Erythroblast (primary cell): Measurements from ENCODE around the gene AGBL2.

Experiments used
- GATA1 ChIP-seq: IDR thresholded peaks from 2 replicates; pipeline ENCODE4 v1.6.1; 2011; ENCODE audit warnings: low read depth, mild to moderate bottlenecking, control low read depth, low read length, moderate library complexity
- POLR2A ChIP-seq: IDR thresholded peaks from 2 replicates; pipeline ENCODE4 v1.6.1; 2011; ENCODE audit warnings: mild to moderate bottlenecking, low read length

DNA sequence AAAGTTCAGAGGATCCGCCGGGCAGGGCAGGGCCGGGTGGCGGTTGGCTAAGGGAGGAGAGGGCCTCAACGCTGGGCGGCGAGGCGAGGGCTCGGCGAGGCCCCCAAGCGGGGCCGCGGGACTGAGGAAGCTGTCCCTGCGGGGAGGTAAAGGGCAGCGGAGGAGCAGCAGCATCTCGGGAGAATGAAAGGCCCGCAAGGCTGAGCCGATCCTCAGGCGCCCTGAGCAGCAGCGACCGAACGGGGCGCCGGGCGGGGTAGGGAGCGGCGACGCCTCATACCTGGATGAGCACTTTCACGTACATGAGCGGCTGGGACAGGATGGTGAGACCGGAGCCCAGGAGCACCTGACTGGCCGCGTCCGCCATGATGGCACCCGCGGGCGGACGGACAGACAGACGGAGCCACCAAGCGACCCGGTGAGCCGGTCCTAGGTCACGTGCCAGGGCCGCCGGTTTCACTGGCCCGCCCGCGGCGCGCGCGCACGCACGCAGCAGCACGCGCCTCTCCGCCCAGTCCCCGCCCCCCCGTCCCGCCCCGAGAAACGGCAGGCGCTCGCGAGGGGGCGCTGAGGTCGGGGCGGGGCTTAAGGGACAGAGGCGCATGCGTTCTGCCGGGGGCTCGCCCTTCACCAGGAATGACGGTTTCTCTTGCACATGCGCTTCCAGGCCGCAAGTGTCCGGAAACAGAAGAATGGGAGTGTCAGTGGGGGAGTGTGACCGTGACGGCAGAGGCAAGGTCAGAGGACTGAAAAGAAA is 72.9 kb downstream of the AGBL2 start, which contains the start of gene MTCH2:
- TF ChIP-seq POLR2A (peak; percentile 88), GATA1 (no peak)
